GM03348 (cell line): ENCODE results near the gene ZFYVE27.
A peak's percentile ranks its signal among the peaks of the same experiment; 100 is the strongest.

Experiments used
- DNase-seq: peaks from one replicate; pipeline ENCODE4 v3.0.0; 2012; ENCODE audit warnings: low spot score

The ZFYVE27 gene

DNA sequence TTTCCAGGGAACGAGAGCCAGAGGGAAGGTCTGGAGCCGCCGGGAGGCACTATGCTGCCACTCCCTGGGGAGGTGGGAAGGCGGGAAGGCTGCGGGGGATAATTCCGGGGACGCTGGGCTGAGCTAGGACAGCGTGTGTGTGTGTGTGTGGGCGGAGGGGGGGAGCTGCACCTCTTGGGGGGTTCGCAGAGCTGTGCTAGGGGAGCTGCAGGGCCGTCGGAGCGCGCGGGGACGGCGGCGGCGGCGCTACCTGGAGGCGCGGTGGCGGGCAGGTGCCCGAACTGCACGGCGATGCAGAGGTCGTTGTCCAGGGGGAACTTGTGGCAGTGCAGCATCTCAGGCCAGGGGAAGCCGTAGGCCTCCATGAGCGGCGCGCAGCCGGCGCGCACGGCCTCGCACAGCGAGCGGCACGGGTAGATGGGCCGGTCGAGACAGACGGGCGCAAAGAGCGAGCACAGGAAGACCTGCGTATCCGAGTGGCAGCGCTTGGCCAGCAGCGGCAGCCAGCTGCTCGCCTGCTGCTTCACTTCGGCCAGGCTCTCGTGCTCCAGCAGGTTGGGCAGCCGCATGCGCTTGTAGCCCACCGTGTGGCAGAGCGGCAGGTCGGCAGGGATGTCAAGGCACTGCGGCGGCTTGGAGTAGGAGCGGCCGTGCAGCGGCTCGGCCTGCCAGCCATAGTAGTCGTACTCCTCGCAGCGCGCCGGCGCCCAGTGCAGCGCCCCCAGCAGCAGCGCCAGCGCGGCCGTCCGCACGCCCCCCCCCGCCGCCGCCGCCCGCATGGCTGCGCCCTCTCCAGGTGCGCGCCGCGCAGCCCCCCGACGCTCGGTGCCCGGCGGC is 34.3 kb downstream of the ZFYVE27 start:
- peak; percentile 53 for DNase-seq

DNA sequence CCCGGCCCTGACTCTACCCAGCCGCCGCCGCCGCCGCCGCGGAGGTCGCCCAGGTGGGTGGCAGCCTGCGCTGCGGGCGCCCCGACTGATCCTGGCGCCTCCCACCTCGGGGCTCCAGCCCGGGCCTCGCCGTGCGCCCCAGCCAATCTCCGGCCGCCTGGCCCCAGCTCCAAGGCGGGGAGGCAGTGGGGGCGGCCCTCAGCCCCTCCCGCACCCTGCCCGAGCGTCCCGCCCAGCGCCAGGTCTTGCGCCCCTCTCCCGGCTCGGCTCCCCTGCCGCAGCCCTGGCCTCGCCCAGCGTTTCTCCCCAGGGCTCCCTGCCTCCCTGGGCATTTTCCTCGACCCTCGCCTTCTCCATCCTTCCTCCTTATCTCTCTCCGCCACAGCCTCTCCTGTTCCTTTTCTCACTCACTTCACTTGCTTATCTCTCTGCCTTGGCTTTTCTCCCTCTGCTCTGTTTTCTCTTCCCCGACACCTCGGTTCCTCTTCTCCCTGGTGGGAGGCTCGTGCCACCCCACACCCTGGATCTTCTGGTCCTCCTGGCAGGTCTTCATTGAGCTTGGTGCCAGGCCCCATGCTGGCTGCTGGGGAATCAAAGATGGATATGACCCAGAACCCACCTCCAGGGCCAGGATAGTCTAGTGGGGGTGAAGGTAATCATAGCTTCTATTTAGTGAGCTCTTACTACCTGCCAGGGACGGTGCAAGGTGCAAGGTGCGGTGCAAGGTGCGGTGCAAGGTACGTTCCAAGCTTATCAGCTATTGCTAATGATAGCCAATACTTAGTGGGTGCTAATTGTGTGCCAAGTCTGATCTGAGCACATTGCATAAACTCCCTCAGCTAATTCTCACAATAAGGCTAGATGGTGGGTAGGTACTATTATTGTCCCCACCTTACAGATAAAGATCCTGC is 35.2 kb downstream of the ZFYVE27 start, which contains the start of gene SFRP5:
Gene SFRP5 (minus strand): TSS at position 87 of the 911 bp plus-strand sequence. CDS start 166 bp downstream, outside the sequence.
- no peak for DNase-seq

DNA sequence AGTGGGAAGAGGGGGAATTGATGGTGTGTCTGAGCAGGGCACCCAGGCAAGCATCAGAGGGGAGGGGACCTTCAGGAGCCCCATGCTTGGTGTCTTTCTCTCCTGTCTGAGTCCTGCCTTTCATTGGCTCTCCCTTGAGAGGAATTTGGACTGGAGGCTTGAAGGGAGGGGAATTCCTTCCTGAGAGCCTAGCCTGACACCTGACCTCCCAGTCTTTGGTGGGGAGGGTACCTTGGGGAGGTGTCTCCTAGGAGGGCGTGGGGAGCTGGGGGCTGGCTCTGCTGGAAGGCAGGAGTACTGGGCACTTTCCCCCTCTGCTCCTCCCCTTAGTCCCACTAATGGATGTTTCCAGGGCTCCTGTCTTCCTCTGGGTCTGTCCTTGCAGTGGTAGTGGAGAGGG is 36.2 kb downstream of the ZFYVE27 start:
- no peak for DNase-seq

DNA sequence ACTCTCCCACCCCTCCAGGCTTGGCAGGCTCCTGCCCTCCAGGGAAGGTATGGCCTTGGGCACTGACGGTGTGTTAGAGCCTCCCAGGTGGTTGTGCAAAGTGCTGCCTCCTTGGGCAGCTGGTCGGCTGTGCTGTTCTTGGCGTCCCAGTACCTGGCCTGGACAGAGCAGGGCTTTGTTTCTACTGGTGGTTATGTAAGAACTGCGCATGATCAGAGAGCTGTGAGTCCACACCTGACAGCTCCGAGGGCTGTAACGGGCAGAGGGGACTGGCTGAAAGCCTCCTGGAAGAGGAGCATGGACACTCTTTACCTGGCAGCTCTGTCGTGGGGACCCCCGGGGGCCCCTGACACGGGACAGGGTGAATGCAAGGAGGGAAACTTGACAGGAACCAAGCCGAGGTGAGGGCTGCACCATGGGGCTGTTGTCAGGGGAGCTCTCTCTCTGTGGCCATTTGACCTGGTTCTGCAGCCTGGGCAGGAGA is 37.9 kb downstream of the ZFYVE27 start:
- DNase-seq, result no peak

- no peak for DNase-seq
These were observed 40.2 kb downstream of the ZFYVE27 start for GRCh38 chr10:97777143-97777542.

DNA sequence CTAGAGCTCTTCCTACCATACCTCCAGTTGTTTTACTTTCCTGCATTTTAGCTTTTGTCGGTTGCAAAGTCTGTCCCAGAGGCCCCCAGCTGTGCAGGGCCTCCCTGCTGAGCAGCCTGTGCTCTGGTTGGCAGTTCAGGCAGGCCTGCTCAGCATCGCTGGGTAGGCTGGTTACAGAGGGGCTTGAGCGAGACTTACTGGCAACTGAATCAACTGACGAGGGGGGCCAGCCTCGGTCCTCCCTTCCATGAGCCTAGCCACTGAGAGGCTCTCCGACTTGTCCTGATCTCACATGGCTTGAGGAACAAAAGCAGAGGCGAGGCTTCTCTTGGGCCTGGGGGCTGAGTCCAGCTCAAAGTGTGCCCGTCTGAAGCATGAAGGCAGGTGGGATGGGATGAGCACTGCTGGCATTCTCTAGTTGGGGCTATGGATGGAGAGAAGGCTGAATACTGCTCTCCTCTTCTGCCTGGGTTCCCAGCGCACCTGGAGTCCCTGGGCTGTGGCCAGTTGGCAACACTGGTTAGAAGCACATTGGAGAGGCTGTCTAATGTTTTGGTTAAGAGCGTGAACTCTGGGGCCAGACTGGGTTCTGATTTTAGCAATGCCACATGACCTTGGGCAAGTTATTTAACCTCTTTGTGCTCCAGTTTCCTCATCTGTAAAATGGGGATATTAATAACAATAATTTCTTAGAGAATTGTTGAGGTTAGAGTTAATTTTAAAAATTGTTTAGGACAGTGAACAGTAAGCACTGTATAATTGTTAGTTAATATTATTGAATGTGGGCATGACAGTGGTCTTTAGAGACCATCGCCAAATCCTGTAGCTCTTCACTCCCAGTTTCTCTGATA is 41.7 kb downstream of the ZFYVE27 start:
- DNase-seq, result no peak

DNA sequence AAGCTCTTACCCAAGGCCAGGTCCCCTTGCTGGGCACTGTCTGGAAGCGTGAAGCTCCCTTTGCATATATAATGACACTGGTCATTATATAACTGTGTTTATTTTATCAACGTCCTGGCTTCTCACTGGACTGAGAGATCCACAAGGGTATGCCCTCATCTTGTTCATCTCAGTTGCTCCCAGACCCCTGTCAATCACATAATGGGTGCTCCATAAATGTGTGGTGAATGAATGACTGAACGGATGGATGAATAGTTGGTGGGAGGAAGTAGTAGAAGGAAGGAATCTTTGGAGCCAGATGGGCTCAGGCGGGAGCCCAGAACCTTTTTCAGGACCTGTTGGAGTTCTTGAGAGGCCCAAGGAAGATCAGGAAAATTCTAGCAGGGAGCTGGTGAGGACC is 42.6 kb downstream of the ZFYVE27 start:
- DNase-seq, result no peak

GRCh38 chr10:97779975-97780374 is 43.0 kb downstream of the ZFYVE27 start:
- DNase-seq, result no peak

- DNase-seq, result no peak
These were observed 44.1 kb downstream of the ZFYVE27 start for GRCh38 chr10:97780841-97781617.

DNA sequence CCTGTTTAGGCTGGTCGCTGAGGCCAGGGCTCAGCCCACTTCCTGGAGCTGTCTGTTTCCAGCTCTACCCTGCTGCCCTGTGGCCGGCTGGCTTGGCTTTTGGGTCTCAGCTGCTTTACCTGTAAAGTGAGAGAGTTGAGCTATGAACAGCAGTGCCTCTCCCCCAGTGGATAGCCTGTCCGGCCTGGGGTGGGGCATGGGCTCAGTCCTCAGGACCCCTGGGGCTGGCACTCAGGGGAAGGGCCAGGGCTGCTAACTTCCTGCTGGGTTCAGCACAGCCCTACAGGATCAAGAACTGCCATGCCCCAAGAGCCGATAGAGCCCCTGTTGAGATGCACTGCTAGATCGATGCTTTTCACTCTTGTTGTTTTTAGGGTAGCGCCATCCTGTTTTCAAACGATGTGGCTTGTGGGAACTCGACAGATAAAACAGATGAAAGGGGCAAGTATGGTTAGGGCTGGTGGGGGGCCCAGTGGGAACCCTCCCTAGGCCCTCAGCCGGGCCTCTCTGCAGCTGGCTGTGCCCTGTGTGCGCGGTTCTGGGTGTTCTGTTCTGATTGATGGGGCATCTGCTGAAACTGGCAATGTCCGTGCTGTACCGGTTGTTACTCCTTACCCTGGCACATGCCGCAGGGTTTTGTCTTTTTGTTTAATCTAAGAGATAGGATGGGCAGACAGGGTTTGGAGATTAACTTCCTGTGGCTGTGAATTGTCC is 44.8 kb downstream of the ZFYVE27 start:
- no peak for DNase-seq

GRCh38 chr10:97782455-97783228 is 45.7 kb downstream of the ZFYVE27 start:
- DNase-seq, result no peak

GRCh38 chr10:97784200-97784810 is 47.4 kb downstream of the ZFYVE27 start:
- no peak for DNase-seq

DNA sequence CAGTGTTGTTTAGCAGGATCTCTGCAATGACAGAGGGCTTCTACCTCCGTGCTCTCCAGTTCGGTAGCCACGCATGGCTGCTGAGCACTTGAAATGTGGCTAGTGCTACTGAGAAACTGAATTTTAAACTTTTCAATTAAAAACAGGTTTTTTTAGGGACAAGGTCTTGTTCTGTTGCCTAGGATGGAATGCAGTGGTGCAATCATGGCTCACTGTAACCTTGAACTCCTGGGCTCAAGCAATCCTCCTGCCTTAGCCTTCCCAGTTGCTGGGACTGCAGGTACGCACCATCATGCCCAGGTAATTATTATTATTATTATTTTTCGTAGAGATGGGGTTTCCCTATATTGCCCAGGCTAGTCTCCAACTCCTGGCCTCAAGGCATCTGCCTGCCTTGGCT is 48.3 kb downstream of the ZFYVE27 start:
- no peak for DNase-seq

- DNase-seq, result no peak
These were observed 48.8 kb downstream of the ZFYVE27 start for GRCh38 chr10:97785731-97786130.

- no peak for DNase-seq
These were observed 51.9 kb downstream of the ZFYVE27 start for GRCh38 chr10:97788552-97789442.

GRCh38 chr10:97789770-97790397 is 53.0 kb downstream of the ZFYVE27 start:
- DNase-seq, result no peak
